Vagina (tissue), 2 donors: Measurements from ENCODE around the gene ACSL6.

Experiments used
- CTCF ChIP-seq, 3 experiments: fragments of 450-650 bp in 2 of 3; fragments of 200-600 bp in 1 of 3; sonication (generic) in 1 of 3; IDR thresholded peaks; one replicate each; pipeline ENCODE4 v1.5.1; 2017 to 2019; ENCODE audit warnings: antibody characterized with exemption in 3 of 3, mild to moderate bottlenecking in 2 of 3, moderate library complexity in 2 of 3
- POLR2A ChIP-seq, 2 donors: fragments of 450-650 bp; IDR thresholded peaks; one replicate each; pipeline ENCODE4 v1.6.1; 2017; ENCODE audit warnings: antibody characterized with exemption in 2 of 2, mild to moderate bottlenecking in 2 of 2, moderate library complexity in 2 of 2
- POLR2AphosphoS5 ChIP-seq, 2 donors: sonication (generic); formaldehyde crosslinking; IDR thresholded peaks; one replicate each; pipeline ENCODE4 v1.9.0; 2017; ENCODE audit warnings: antibody characterized with exemption in 2 of 2, mild to moderate bottlenecking in 2 of 2, low read depth in 1 of 2; ENCODE audit not compliant: insufficient read depth in 1 of 2

GRCh38 chr5:132024117-132024435 lies 12.6 kb upstream of the ACSL6 start:
- TF ChIP-seq POLR2AphosphoS5 (IDR thresholded peaks at IDR 0.05; ENCODE audit: insufficient read depth in 1 of 2, low read depth in 1 of 2) (no peak), CTCF (IDR thresholded peaks at IDR 0.05) (no peak), POLR2A (IDR thresholded peaks at IDR 0.05) (no peak)
